AG04449 (cell line): Measurements from ENCODE around the gene CLDN22.

Source experiments
- CTCF ChIA-PET: fragments of 350-600 bp; formaldehyde crosslinking; extraction: SDS; loops from one replicate; lab custom pipeline; 2021; ENCODE audit warnings: antibody characterized with exemption; lab: Yijun Ruan, JAX
- POLR2A ChIA-PET: fragments of 400-600, 350-600 bp; formaldehyde crosslinking; extraction: SDS; loops from one replicate; lab custom pipeline; 2020; ENCODE audit warnings: antibody characterized with exemption, inconsistent platforms; lab: Yijun Ruan, JAX
- DNase-seq: peaks from one replicate; pipeline ENCODE4 v3.0.0-alpha.2; 2010; ENCODE audit warnings: low read depth, low spot score
- H3K4me3 ChIP-seq: 2 replicates; pipeline ENCODE4 v1.5.1; 2011; ENCODE audit warnings: low read depth, mild to moderate bottlenecking, control low read depth, low read length
- TF ChIP-seq, protein P1 (sequence below): IDR thresholded peaks from one replicate; pipeline ENCODE4 v1.5.1; 2011; ENCODE audit warnings: mild to moderate bottlenecking, moderate library complexity, low read length, control low read depth, inconsistent platforms; ENCODE audit not compliant: insufficient read depth; ENCODE audit errors: missing control alignments

The CLDN22 gene

DNA sequence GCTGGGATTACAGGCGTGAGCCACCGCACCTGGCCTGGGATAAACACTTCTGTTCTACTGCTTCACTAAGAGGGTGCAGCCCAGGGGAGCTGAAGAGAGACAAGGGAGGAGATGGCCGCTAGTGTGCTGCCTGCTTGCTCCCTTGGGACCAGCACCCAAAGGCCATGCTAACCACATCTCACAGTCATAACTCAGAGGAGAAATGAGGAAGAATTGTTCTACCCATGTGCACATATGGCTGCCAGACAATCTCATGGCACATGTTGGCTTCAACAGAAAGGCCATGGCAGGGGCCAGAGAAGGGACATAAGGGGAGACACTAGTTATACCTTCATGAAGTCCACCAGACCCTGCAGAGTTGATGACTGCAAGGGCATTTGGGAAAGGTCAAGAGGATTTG, 22.4 kb downstream of the CLDN22 start:
- POLR2A ChIA-PET = no interaction called here
- CTCF ChIA-PET = interaction anchor here (0.9 to 1.9 kb wide), 4 partner anchors 13 to 110 kb away, joined by 3 to 9 read pairs (median 4); no protein-coding TSS in a partner anchor
- TF ChIP-seq, protein P1, sequence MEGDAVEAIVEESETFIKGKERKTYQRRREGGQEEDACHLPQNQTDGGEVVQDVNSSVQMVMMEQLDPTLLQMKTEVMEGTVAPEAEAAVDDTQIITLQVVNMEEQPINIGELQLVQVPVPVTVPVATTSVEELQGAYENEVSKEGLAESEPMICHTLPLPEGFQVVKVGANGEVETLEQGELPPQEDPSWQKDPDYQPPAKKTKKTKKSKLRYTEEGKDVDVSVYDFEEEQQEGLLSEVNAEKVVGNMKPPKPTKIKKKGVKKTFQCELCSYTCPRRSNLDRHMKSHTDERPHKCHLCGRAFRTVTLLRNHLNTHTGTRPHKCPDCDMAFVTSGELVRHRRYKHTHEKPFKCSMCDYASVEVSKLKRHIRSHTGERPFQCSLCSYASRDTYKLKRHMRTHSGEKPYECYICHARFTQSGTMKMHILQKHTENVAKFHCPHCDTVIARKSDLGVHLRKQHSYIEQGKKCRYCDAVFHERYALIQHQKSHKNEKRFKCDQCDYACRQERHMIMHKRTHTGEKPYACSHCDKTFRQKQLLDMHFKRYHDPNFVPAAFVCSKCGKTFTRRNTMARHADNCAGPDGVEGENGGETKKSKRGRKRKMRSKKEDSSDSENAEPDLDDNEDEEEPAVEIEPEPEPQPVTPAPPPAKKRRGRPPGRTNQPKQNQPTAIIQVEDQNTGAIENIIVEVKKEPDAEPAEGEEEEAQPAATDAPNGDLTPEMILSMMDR = no peak
- no peak for DNase-seq
- H3K4me3 ChIP-seq = no peak overlapping the region

DNA sequence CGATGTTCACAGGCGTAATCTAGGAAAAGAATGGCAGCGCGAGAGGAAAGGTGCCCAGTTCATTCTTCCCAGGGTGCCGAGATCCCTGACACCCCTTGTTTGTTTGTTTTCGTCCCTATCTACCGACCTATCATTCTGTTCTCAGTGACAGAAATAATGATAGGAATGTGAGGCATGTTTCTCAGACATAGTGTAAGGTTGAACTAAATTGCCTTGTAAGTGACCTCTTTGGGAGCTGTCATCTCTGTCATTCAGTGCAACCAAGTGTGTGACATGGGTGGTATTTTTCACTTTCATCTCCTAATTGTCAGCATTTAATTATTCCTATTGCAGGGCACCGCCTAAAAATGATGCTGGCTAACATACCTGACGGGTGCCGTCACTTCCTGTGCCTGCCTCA, 24.4 kb downstream of the CLDN22 start:
- POLR2A ChIA-PET = no interaction called here
- TF ChIP-seq, protein P1 = no peak
- CTCF ChIA-PET = interaction anchor here (2.8 kb wide), 1 partner anchor 33 kb away, joined by 10 read pairs; no protein-coding TSS in a partner anchor

DNA sequence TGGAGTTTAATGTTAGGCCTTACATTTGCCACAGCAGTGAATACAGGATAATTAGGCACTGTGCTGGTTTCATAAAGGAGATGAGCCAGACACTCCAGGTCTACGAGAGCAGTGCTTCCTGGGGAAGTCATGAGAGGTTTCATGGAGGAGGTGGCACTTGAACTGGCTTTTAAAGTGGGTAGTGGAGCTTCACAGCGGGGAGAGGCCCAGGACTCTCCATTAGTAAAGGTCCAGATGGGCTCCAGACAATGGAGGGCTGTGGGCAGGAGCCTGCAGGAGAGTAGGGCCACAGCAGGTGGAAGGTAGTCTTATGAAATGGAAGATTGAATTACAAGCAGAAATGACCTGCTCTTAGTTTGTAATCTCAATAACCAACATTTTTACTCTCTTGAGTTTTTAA, 29.0 kb downstream of the CLDN22 start:
- DNase-seq = no peak
- H3K4me3 ChIP-seq = no peak overlapping the region
- POLR2A ChIA-PET = no interaction called here
- CTCF ChIA-PET = interaction anchor here (1.2 to 1.6 kb wide), 2 partner anchors 29 to 116 kb away, joined by 4 to 6 read pairs; no protein-coding TSS in a partner anchor
- TF ChIP-seq, protein P1 = no peak

More for the DNA sequence above, 24.4 kb downstream of the CLDN22 start:
- DNase-seq = no peak
- H3K4me3 ChIP-seq = no peak overlapping the region

DNA sequence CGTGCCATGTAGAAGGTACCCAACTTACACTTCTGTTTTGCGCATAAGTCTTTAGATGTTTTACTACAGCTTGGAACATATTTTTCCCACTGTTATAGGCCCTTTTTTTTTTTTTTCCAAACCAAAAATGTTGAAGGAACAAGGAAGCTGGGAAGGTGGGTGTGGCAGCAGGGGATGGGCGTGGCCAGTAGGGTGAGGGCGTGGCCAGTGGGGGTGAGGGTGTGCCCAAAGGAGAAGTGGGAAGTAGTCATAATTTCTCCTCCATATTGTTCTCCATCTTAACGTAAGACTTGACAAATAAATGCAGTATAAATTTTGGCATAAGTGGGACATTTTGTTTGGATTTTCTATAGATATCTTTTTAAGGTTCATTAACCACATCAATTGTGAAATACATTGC, 30.4 kb downstream of the CLDN22 start:
- DNase-seq = no peak
- ChIA-PET CTCF (interaction anchor here (1.2 kb wide), 1 partner anchor 118 kb away, joined by 4 read pairs; no protein-coding TSS in a partner anchor), POLR2A (no interaction called here)

DNA sequence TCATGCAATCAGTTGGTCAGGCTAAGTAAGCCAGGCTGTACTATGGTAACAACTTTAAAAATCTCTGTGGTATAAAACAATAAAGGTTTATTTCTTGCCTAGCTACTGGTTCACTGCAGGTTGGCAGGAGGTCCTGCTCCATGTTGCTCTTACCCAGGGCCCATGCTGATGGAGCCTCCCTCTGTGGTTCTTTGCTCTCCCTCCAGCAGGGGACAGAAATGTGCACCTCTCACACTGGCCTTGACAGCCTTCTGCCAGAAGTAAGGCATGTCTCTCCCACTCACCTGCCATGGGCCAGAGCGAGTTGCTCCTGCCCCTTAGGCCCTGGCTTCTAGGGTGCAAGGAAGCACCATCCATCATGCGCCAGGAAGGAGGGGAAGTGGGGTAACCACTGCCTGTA, 31.1 kb downstream of the CLDN22 start:
- H3K4me3 ChIP-seq = no peak overlapping the region
- DNase-seq = no peak
- CTCF ChIA-PET = interaction anchor here (1.2 kb wide), 1 partner anchor 118 kb away, joined by 4 read pairs; no protein-coding TSS in a partner anchor

More for the DNA sequence above, 30.4 kb downstream of the CLDN22 start:
- TF ChIP-seq, protein P1 = no peak
- H3K4me3 ChIP-seq = no peak overlapping the region

DNA sequence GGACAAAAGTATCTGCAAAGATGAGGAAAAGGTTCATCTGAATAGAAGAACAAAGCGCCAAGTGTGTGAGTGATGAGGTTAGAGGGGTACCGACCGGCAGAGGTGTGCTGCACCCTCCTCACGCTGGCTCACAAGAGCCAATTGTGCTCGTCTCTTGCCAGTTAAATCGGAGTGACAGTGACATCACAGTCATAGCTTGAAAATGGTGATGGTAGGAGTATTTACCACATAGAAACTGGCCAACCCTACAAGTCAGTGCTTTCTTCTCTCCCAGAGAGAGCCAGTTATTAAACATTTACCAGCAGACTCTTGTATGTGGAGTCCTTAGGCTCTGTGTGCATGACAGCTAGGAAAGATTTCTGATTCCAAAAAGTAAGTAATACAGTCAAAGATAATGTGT, 32.4 kb downstream of the CLDN22 start:
- TF ChIP-seq, protein P1 = no peak
- no peak for DNase-seq
- ChIA-PET POLR2A (no interaction called here), CTCF (interaction anchor here (0.6 to 1.2 kb wide), 2 partner anchors 26 to 65 kb away, joined by 3 to 4 read pairs; no protein-coding TSS in a partner anchor)
- no peak overlapping the region for H3K4me3 ChIP-seq

More for the DNA sequence above, 31.1 kb downstream of the CLDN22 start:
- TF ChIP-seq, protein P1 = no peak
- POLR2A ChIA-PET = no interaction called here
